HG03139 (cell line): ENCODE results near the gene THSD7B.
"Not testable (repeated sequence)": the region's sequence is repeated elsewhere in the genome, so short reads cannot be mapped to it uniquely, and the experiment has no call there.

Source experiments
- ATAC-seq: cut with Tn5 transposase; IDR thresholded peaks from one replicate; pipeline ENCODE4 v1.9.1; 2021; ENCODE audit not compliant: unreplicated experiment

The THSD7B gene

GRCh38 chr2:136935119-136935518 is 169.8 kb downstream of the THSD7B start:
- ATAC-seq = no peak

DNA sequence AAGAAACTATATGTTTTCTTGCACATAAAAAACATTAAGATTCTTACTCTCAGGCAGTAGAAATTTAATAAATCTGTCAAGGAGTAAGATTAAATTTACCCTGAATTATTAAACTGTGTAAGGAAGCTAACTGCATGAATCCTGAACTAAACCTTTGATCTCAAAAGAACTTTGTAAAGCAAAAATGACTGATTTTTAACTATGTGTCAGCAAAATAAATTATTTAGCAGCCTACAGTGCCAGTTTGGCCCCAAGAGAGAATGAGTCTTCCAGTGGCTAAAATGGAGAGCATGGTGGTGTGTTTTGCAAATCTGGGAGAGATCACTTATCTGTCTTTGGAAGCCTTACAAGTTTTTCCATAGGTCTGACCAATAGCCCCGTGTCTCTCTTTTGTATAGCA is 190.7 kb downstream of the THSD7B start:
- no peak for ATAC-seq

GRCh38 chr2:136957044-136957443 is 191.7 kb downstream of the THSD7B start:
- no peak for ATAC-seq

DNA sequence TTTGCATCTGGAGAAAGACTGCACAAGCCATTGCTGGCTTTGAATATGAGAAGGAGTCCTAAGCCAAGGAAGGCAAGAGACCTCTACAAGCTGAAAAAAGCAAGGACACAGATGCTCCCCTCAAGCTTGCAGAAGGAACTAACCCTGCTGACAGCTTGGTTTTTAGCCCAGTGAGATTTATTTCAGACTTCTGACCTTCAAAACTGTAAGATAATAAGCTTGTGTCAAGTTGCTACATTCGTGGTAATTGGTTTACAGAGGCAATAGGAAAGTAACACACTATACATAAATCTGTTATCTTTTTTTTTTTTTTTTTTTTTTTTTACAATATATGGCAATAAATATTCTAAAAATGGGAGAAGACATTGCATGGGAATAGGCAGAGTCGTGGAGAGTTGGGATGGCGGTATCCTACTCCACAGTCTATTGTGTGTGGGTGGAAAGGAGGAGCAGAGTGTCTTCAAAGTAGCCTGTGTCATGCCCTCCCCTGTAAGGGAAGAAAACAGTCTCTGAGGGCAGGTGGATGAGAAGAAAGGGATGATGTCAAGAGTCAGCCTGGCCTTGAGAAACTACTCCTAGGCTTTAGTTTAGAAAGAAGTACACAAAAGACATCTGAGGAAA is 196.9 kb downstream of the THSD7B start:
- no peak for ATAC-seq

- no peak for ATAC-seq
These were observed 201.1 kb downstream of the THSD7B start for GRCh38 chr2:136966485-136966884.

DNA sequence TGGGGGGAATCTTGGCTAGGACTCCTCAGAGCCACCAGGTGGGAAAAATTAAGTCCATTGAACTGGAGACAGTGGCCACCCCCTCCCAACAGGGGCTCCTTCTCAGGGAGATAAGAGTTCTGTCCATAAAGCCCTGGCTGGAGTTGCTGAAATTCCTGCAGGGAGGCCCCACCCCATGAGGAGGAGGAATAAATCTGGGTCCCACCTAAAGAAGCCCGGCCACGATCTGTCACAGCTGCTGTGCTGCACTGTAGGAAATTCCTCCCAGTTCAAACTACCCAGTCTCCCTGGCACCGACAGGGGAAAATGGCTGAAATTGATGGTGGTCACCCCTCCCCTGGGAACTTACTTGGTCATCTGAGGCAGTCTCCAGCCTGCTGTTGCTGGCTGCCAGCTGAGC is 215.0 kb downstream of the THSD7B start:
- no peak for ATAC-seq

- ATAC-seq = not testable (repeated sequence)
These were observed 216.3 kb downstream of the THSD7B start for GRCh38 chr2:136981689-136982088.

DNA sequence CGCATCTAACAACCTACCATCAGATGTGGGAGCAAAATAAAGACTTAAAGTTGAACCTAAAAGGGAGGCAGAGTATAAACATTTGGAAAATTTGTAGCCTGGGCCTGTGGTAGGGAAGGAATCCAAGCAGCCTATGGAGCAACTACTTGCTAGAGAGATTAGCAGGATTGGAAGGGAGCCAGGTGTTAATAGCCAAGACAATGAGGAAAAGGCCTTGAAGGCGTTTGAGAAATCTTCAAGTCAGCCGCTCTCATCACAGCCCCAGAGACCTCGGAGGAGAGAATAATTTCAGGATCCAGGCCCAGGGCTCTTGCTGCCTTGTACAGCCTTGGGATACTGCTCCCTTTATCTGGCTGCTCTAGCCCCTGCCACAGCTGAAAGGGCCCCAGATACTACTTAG is 219.7 kb downstream of the THSD7B start:
- ATAC-seq = no peak

DNA sequence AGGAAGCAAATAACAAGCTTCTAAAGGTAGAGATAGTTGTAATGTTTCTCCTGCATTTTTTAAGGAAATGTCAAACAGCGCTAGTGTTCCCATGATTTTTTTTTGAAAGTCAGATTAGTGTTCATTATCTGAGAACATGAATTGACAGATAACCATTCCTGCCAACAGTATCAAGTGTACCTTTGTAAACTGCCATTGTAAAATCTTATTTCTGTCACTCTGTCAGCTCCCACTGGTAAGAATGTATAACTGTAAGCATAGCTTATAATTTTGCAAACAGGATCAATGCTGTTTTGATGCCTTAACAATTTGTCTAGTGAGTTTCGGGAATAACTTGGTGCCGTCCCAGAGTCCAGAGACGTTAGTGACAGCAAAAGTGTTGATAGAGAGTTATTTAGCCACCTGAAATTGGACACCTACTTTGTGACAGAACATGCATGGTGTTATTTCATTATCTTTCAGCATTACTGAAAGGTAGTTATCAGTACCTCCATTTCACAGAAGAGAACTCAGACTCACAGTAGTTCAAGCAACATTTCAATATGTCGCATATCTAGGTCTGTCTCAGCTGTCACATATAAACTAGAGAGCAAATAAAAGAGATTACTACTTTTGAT is 221.4 kb downstream of the THSD7B start:
- ATAC-seq = no peak

GRCh38 chr2:136990316-136990715 is 225.0 kb downstream of the THSD7B start:
- no peak for ATAC-seq

- ATAC-seq = no peak
These were observed 229.4 kb downstream of the THSD7B start for GRCh38 chr2:136994793-136995192.

GRCh38 chr2:136997557-136997956 is 232.2 kb downstream of the THSD7B start:
- ATAC-seq = no peak

- no peak for ATAC-seq
These were observed 235.5 kb downstream of the THSD7B start for GRCh38 chr2:137000811-137001210.

DNA sequence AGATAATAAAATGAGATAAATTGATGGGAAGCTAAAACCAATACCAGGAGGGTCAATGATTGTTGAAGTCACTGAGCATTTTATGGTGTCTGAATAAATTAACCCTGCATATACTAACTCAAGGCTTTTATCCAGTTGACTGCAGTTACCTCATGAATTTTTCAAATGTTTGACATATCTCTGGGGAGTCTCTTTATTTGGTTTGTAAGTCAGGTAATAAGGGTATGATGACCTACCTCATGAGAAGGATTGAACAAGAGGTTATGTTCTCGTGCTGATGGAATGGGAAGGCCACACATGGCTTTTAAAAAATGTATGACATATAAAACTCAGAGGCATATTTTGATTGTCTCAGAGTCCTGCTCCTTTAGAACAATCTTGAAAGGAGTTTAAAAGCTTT is 237.6 kb downstream of the THSD7B start:
- ATAC-seq = no peak

- no peak for ATAC-seq
These were observed 239.9 kb downstream of the THSD7B start for GRCh38 chr2:137005210-137005609.

DNA sequence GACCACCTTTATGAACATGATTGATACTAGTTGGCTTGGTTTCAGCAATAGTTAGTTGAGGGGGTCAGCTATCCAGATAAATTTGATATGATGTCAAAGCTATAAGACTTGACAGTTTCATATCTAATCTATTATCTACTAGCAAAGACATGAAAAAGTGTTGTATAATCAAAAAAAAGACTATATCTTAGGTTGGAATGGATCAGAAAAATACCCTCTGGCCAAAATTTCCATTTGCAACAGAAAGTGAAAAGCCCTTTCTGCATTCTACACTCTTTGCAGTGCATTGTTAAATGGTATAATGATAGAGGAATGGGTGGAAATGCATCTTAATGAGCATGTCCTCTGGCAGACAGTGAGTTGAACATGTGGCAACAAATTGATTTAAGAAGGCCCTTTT is 242.6 kb downstream of the THSD7B start:
- ATAC-seq = no peak

- no peak for ATAC-seq
These were observed 244.6 kb downstream of the THSD7B start for GRCh38 chr2:137009953-137010352.

GRCh38 chr2:137020452-137021196 is 255.3 kb downstream of the THSD7B start:
- no peak for ATAC-seq

DNA sequence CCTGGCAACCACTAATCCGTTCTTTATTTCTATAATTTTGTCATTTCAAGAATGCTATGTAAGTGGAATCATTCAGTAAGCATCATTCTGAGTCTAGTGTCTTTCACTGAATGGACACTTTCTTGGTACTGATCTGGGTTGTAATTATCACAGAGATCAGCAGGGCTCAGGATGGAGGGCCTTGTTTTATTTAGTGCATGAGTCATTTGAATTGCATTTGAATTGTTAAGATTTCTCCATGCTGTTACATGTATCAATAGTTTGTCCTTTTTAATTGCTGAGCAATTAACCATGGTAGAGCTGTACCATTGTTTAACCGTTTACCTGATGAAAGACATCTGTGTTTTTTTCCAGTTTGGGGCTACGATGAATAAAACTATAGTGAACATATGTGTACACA is 256.4 kb downstream of the THSD7B start:
- no peak for ATAC-seq

DNA sequence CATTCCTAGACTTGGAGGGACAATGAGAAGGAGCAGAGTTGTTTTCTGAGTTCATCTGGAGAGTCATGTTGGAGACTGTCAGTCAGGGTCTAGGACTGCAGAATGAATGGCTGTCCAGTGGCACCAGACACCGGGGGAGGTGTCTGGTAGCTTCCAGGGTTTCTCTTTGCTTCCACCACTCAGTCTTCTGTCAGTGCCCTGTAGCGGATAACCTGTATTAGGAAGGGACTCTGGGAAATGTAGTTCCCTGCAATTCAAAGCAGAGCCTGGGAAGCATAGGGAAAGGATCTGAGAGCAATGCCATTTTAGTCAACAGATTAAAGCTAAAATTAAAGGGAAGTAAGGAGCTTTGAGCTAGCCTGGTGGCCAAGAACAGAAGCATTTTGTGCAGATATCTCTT is 257.9 kb downstream of the THSD7B start:
- ATAC-seq = no peak

DNA sequence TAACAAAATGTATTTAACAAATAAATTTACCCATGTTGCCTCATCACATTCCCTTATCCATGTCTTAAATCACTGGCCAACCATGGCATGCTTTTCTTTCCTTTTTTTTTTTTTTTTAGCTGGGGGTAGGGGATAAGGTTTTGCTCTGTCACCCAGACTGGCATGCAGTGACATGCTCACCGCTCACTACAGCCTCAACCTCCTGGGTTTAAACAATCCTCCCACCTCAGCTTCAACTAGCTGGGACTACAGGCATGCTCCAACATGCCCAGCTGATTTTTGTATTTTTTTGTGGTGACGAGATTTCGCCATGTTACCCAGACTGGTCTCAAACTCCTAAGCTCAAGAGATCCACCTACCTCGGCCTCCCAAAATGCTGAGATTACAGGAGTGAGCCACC is 266.4 kb downstream of the THSD7B start:
- no peak for ATAC-seq

DNA sequence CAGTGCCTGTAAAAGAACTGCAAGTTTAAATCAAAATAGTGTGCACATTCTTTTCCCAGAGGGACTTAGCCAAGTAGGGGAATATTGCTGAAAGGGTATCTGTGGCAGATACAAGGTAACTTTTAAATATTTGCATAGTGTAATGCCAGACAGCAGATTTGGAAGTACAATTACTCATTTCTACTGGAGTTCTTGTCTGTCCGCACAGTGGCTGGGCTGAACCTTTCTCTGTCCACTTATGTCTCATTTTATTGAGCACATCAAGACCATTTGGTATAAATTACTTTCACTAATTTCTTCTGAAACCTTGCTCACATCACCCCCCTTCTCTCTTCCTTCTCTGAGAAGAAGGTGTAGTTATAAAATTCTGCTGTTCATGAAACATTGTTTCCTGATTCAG is 271.3 kb downstream of the THSD7B start:
- ATAC-seq = no peak
